ENCODE results near the gene MPZL3.

DNA sequence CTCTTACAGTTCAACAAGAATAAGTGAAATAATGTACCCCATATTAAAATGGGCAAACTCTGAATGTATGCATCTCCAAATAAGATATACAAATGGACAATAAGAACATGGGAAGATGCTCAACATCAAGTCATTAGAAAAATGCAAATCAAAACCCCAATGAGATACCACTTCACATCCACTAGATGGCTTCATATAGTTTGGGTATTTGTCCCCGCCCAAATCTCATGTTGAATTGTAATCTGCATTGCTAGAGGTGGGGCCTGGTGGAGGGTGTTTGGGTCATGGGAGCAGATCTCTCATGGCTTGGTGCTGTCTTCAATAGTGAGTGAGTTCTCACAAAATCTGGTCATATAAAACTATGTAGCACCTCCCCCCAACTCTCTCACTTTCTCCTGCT is 6.2 kb upstream of the MPZL3 start:
- TF ChIP-seq, protein P1, sequence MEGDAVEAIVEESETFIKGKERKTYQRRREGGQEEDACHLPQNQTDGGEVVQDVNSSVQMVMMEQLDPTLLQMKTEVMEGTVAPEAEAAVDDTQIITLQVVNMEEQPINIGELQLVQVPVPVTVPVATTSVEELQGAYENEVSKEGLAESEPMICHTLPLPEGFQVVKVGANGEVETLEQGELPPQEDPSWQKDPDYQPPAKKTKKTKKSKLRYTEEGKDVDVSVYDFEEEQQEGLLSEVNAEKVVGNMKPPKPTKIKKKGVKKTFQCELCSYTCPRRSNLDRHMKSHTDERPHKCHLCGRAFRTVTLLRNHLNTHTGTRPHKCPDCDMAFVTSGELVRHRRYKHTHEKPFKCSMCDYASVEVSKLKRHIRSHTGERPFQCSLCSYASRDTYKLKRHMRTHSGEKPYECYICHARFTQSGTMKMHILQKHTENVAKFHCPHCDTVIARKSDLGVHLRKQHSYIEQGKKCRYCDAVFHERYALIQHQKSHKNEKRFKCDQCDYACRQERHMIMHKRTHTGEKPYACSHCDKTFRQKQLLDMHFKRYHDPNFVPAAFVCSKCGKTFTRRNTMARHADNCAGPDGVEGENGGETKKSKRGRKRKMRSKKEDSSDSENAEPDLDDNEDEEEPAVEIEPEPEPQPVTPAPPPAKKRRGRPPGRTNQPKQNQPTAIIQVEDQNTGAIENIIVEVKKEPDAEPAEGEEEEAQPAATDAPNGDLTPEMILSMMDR (IDR thresholded peaks at IDR 0.05), result no peak
- TF ChIP-seq POLR2A (IDR thresholded peaks at IDR 0.05) (no peak), EP300 (IDR thresholded peaks at IDR 0.05) (no peak)
